ENCODE results near the gene ARHGAP40.

GRCh38 chr20:38673725-38674091, 72.1 kb downstream of the ARHGAP40 start:
- no peak for TF ChIP-seq EZH2 (IDR thresholded peaks at IDR 0.05; ENCODE audit: borderline replicate concordance, low read depth, low read length, severe bottlenecking)
- TF ChIP-seq, protein P1, sequence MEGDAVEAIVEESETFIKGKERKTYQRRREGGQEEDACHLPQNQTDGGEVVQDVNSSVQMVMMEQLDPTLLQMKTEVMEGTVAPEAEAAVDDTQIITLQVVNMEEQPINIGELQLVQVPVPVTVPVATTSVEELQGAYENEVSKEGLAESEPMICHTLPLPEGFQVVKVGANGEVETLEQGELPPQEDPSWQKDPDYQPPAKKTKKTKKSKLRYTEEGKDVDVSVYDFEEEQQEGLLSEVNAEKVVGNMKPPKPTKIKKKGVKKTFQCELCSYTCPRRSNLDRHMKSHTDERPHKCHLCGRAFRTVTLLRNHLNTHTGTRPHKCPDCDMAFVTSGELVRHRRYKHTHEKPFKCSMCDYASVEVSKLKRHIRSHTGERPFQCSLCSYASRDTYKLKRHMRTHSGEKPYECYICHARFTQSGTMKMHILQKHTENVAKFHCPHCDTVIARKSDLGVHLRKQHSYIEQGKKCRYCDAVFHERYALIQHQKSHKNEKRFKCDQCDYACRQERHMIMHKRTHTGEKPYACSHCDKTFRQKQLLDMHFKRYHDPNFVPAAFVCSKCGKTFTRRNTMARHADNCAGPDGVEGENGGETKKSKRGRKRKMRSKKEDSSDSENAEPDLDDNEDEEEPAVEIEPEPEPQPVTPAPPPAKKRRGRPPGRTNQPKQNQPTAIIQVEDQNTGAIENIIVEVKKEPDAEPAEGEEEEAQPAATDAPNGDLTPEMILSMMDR (IDR thresholded peaks at IDR 0.05; ENCODE audit: extremely low read depth in 1 of 2, insufficient read depth in 1 of 2, low read depth in 1 of 2, low read length in 2 of 2) = no peak

Measured in endothelial cell of umbilical vein (primary cell).